ENCODE data around the gene LYSMD2.

Gene LYSMD2

GRCh38 chr15:51727141-51727897 lies 10.1 kb downstream of the LYSMD2 start:
- ChIA-PET CTCF (no interaction called here), POLR2A (no interaction called here)
- no peak for DNase-seq (ENCODE audit: low read depth, low spot score)
- H3K4me3 ChIP-seq (ENCODE audit: low read depth, low read length) = no peak overlapping the region
- peak; percentile 34 for TF ChIP-seq CTCF (IDR thresholded peaks at IDR 0.05; ENCODE audit: insufficient read depth, low read length, missing control alignments)

GRCh38 chr15:51726302-51727073 lies 11.0 kb downstream of the LYSMD2 start:
- TF ChIP-seq CTCF (IDR thresholded peaks at IDR 0.05; ENCODE audit: insufficient read depth, low read length, missing control alignments) = no peak
- DNase-seq (ENCODE audit: low read depth, low spot score) = peak; percentile 56
- H3K4me3 ChIP-seq (ENCODE audit: low read depth, low read length) = no peak overlapping the region
- CTCF ChIA-PET = interaction anchor here (1.0 kb wide), 1 partner anchor 10 kb away, joined by 3 read pairs; no protein-coding TSS in a partner anchor
- POLR2A ChIA-PET = interaction anchor here (0.7 kb wide), 1 partner anchor 104 kb away, joined by 4 read pairs; the partner anchor contains the start of gene DMXL2

- no peak for DNase-seq (ENCODE audit: low read depth, low spot score)
- H3K4me3 ChIP-seq (ENCODE audit: low read depth, low read length) = no peak overlapping the region
- POLR2A ChIA-PET = no interaction called here
- TF ChIP-seq CTCF (IDR thresholded peaks at IDR 0.05; ENCODE audit: insufficient read depth, low read length, missing control alignments) = no peak
- CTCF ChIA-PET = interaction anchor here (3.6 kb wide), 1 partner anchor 52 kb away, joined by 10 read pairs; no protein-coding TSS in a partner anchor
These were observed 12.8 kb downstream of the LYSMD2 start for GRCh38 chr15:51724673-51725072.

- DNase-seq (ENCODE audit: low read depth, low spot score) = no peak
- ChIA-PET CTCF (interaction anchor here (3.6 kb wide), 1 partner anchor 52 kb away, joined by 10 read pairs; no protein-coding TSS in a partner anchor), POLR2A (no interaction called here)
- TF ChIP-seq CTCF (IDR thresholded peaks at IDR 0.05; ENCODE audit: insufficient read depth, low read length, missing control alignments) = no peak
- H3K4me3 ChIP-seq (ENCODE audit: low read depth, low read length) = no peak overlapping the region
These were observed 13.3 kb downstream of the LYSMD2 start for GRCh38 chr15:51724199-51724598.

- H3K4me3 ChIP-seq (ENCODE audit: low read depth, low read length) = no peak overlapping the region
- POLR2A ChIA-PET = no interaction called here
- CTCF ChIA-PET = interaction anchor here (1.2 to 1.3 kb wide), 2 partner anchors 14 to 56 kb away, joined by 3 to 4 read pairs; no protein-coding TSS in a partner anchor
- no peak for TF ChIP-seq CTCF (IDR thresholded peaks at IDR 0.05; ENCODE audit: insufficient read depth, low read length, missing control alignments)
- no peak for DNase-seq (ENCODE audit: low read depth, low spot score)
These were observed 16.1 kb downstream of the LYSMD2 start for GRCh38 chr15:51721199-51721960.
